ES-I3 (cell line): ENCODE results near the gene HECW1.

Experiments used
- H3K36me3 ChIP-seq: 2 replicates; pipeline ENCODE4 v1.6.1; 2013; ENCODE audit warnings: mild to moderate bottlenecking, low read length, control low read depth, moderate library complexity; ENCODE audit not compliant: insufficient read depth
- H3K4me1 ChIP-seq: 2 replicates; pipeline ENCODE4 v1.6.1; 2013; ENCODE audit warnings: mild to moderate bottlenecking, control low read depth, low read length; ENCODE audit not compliant: insufficient read depth
- H3K9ac ChIP-seq: 2 replicates; pipeline ENCODE4 v1.6.1; 2013; ENCODE audit warnings: low read depth, mild to moderate bottlenecking, low read length, moderate library complexity
- H3K9me3 ChIP-seq: 2 replicates; pipeline ENCODE4 v1.6.1; 2013; ENCODE audit warnings: mild to moderate bottlenecking, low read length, moderate library complexity; ENCODE audit not compliant: control insufficient read depth, insufficient read depth

The HECW1 gene

GRCh38 chr7:43220250-43220649, 107.8 kb downstream of the HECW1 start:
- Histone ChIP-seq H3K36me3 (no peaks in the 10 kb centered on the region), H3K9me3 (no peaks in the 10 kb centered on the region), H3K9ac (no peak overlapping the region), H3K4me1 (no peaks in the 10 kb centered on the region)

GRCh38 chr7:43220742-43221141, 108.3 kb downstream of the HECW1 start:
- H3K9me3 ChIP-seq: no peaks in the 10 kb centered on the region
- no peaks in the 10 kb centered on the region for H3K36me3 ChIP-seq
- no peaks in the 10 kb centered on the region for H3K4me1 ChIP-seq
- no peak overlapping the region for H3K9ac ChIP-seq

- no peaks in the 10 kb centered on the region for H3K4me1 ChIP-seq
- H3K36me3 ChIP-seq: no peaks in the 10 kb centered on the region
- H3K9me3 ChIP-seq: no peaks in the 10 kb centered on the region
- H3K9ac ChIP-seq: no peak overlapping the region
Measured at GRCh38 chr7:43229801-43230200, 117.4 kb downstream of the HECW1 start.

GRCh38 chr7:43232366-43232765, 119.9 kb downstream of the HECW1 start:
- H3K4me1 ChIP-seq: peaks cover 14% of the 10 kb centered on the region
- H3K9me3 ChIP-seq: no peaks in the 10 kb centered on the region
- no peak overlapping the region for H3K9ac ChIP-seq
- H3K36me3 ChIP-seq: no peaks in the 10 kb centered on the region

- Histone ChIP-seq H3K36me3 (no peaks in the 10 kb centered on the region), H3K4me1 (peaks cover 18% of the 10 kb centered on the region), H3K9me3 (no peaks in the 10 kb centered on the region), H3K9ac (no peak overlapping the region)
Measured at GRCh38 chr7:43234073-43234472, 121.6 kb downstream of the HECW1 start.

- Histone ChIP-seq H3K9me3 (no peaks in the 10 kb centered on the region), H3K4me1 (peaks cover 18% of the 10 kb centered on the region), H3K36me3 (no peaks in the 10 kb centered on the region), H3K9ac (no peak overlapping the region)
Measured at GRCh38 chr7:43234968-43235367, 122.5 kb downstream of the HECW1 start.

- Histone ChIP-seq H3K4me1 (peaks cover 18% of the 10 kb centered on the region), H3K9ac (no peak overlapping the region), H3K9me3 (no peaks in the 10 kb centered on the region), H3K36me3 (no peaks in the 10 kb centered on the region)
Measured at GRCh38 chr7:43240565-43240964, 128.1 kb downstream of the HECW1 start.

GRCh38 chr7:43242628-43243255, 130.3 kb downstream of the HECW1 start:
- Histone ChIP-seq H3K4me1 (peaks cover 3% of the 10 kb centered on the region), H3K36me3 (no peaks in the 10 kb centered on the region), H3K9me3 (no peaks in the 10 kb centered on the region), H3K9ac (no peak overlapping the region)

GRCh38 chr7:43244232-43244631, 131.8 kb downstream of the HECW1 start:
- peaks cover 3% of the 10 kb centered on the region for H3K4me1 ChIP-seq
- H3K9me3 ChIP-seq: no peaks in the 10 kb centered on the region
- H3K9ac ChIP-seq: no peak overlapping the region

GRCh38 chr7:43244784-43245183, 132.3 kb downstream of the HECW1 start:
- Histone ChIP-seq H3K36me3 (no peaks in the 10 kb centered on the region), H3K9me3 (no peaks in the 10 kb centered on the region), H3K4me1 (peaks cover 3% of the 10 kb centered on the region)

More at GRCh38 chr7:43244232-43244631, 131.8 kb downstream of the HECW1 start:
- no peaks in the 10 kb centered on the region for H3K36me3 ChIP-seq

GRCh38 chr7:43247757-43248156, 135.3 kb downstream of the HECW1 start:
- peaks cover 3% of the 10 kb centered on the region for H3K4me1 ChIP-seq
- no peaks in the 10 kb centered on the region for H3K36me3 ChIP-seq
- H3K9me3 ChIP-seq: no peaks in the 10 kb centered on the region
- H3K9ac ChIP-seq: no peak overlapping the region

More at GRCh38 chr7:43244784-43245183, 132.3 kb downstream of the HECW1 start:
- H3K9ac ChIP-seq: no peak overlapping the region

GRCh38 chr7:43248553-43248952, 136.1 kb downstream of the HECW1 start:
- Histone ChIP-seq H3K36me3 (no peaks in the 10 kb centered on the region), H3K9me3 (no peaks in the 10 kb centered on the region), H3K9ac (peak overlapping the region; percentile 29; the same call in 1 of the 2 replicates), H3K4me1 (peaks cover 3% of the 10 kb centered on the region)

- H3K9ac ChIP-seq: peak overlapping the region; percentile 29; the same call in 1 of the 2 replicates
- peaks cover 3% of the 10 kb centered on the region for H3K4me1 ChIP-seq
- no peaks in the 10 kb centered on the region for H3K36me3 ChIP-seq
- H3K9me3 ChIP-seq: no peaks in the 10 kb centered on the region
Measured at GRCh38 chr7:43248961-43249822, 136.7 kb downstream of the HECW1 start.

GRCh38 chr7:43249823-43250145, 137.3 kb downstream of the HECW1 start:
- Histone ChIP-seq H3K36me3 (no peaks in the 10 kb centered on the region), H3K4me1 (peaks cover 3% of the 10 kb centered on the region), H3K9me3 (no peaks in the 10 kb centered on the region), H3K9ac (no peak overlapping the region)
